ENCODE measurements around the gene BUB1B.
A peak's percentile ranks its signal among the peaks of the same experiment; 100 is the strongest.
"Not testable (repeated sequence)": the region's sequence is repeated elsewhere in the genome, so short reads cannot be mapped to it uniquely, and the experiment has no call there.

The BUB1B gene

GRCh38 chr15:40155270-40155910 lies 5.5 kb upstream of the BUB1B start:
- H3K27me3 ChIP-seq (ENCODE audit: control insufficient read depth in 2 of 2, insufficient read depth in 2 of 2, low read length in 2 of 2), result no peaks in the 10 kb centered on the region
- H3K4me3 ChIP-seq (ENCODE audit: low read length in 2 of 2), result no peak overlapping the region
- no peaks in the 10 kb centered on the region for H3K36me3 ChIP-seq (ENCODE audit: control insufficient read depth in 2 of 2, insufficient read depth in 2 of 2, low read length in 2 of 2)
- H3K9ac ChIP-seq (ENCODE audit: low read depth in 1 of 2, low read length in 2 of 2), result peak overlapping the region in 1 of 2 donors; percentile 3
- H3K4me1 ChIP-seq (ENCODE audit: control insufficient read depth in 2 of 2, insufficient read depth in 2 of 2, low read length in 2 of 2), result peaks cover 7 to 11% of the 10 kb centered on the region in 2 donors
- no peaks in the 10 kb centered on the region for H3K9me3 ChIP-seq (ENCODE audit: control insufficient read depth in 2 of 2, low read length in 2 of 2)
- H3K27ac ChIP-seq (ENCODE audit: low read depth in 2 of 2, low read length in 2 of 2), result peak overlapping the region; percentile 9 to 48

DNA sequence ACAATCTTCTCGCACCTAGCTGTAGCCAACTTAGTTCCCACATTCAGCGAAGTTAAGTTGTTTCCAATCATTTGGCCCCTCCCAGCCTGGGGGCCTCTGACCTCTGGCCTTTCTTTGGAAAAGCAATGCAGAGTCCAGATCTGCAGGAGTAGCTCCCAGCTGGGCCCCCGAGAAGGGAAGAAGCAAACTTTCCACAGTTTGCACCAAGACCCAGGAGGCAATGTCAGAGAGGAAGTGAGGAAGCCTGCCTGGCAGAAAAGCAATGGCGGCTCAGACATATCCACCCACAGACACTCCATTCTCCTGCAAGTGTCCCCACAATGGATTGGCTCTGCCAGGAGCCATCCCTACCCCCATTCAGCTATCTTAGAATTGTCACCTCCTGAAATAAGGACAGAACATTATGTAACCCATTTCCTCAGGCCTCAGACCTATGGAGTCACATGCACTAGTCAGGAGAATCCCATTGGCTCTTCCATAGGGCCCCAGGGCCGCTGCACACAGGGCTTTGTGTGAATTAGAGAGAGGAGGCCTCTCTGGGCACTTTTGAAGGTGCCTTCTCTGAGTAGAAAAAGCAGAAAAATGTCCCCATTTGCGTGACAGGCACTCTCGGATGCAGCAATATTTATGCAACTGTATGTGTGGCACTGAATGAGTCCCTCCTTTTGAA lies 3.0 kb upstream of the BUB1B start:
- no peaks in the 10 kb centered on the region for H3K36me3 ChIP-seq (ENCODE audit: control insufficient read depth in 2 of 2, insufficient read depth in 2 of 2, low read length in 2 of 2)
- H3K9ac ChIP-seq (ENCODE audit: low read depth in 1 of 2, low read length in 2 of 2), result no peak overlapping the region
- H3K9me3 ChIP-seq (ENCODE audit: control insufficient read depth in 2 of 2, low read length in 2 of 2), result no peaks in the 10 kb centered on the region
- H3K4me1 ChIP-seq (ENCODE audit: control insufficient read depth in 2 of 2, insufficient read depth in 2 of 2, low read length in 2 of 2), result peaks cover 14 to 19% of the 10 kb centered on the region in 2 donors
- no peaks in the 10 kb centered on the region for H3K27me3 ChIP-seq (ENCODE audit: control insufficient read depth in 2 of 2, insufficient read depth in 2 of 2, low read length in 2 of 2)
- H3K27ac ChIP-seq (ENCODE audit: low read depth in 2 of 2, low read length in 2 of 2), result no peak overlapping the region
- no peak overlapping the region for H3K4me3 ChIP-seq (ENCODE audit: low read length in 2 of 2)

DNA sequence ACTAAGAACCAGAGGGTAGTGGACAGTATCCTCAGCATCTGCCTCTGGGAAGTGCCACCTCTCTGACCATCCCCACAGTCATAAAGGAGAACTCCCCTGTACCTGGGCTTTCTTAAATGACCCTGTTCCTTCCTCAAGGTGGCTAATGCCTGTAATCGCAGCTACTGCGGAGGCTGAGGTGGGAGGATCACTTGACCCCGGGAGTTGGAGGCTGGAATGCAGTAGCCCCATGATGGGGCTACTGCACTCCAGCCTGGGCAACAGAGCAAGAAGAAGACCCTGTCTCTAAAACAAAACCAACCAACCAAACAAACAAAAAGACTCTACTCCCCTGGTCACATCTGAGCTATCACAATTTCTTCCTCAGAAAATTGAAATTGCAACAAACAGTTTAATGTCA lies 848 bp upstream of the BUB1B start:
- peaks cover 12 to 19% of the 10 kb centered on the region in 2 donors for H3K4me1 ChIP-seq (ENCODE audit: control insufficient read depth in 2 of 2, insufficient read depth in 2 of 2, low read length in 2 of 2)
- no peak overlapping the region for H3K9ac ChIP-seq (ENCODE audit: low read depth in 1 of 2, low read length in 2 of 2)
- H3K27ac ChIP-seq (ENCODE audit: low read depth in 2 of 2, low read length in 2 of 2), result no peak overlapping the region
- no peaks in the 10 kb centered on the region for H3K36me3 ChIP-seq (ENCODE audit: control insufficient read depth in 2 of 2, insufficient read depth in 2 of 2, low read length in 2 of 2)
- no peaks in the 10 kb centered on the region for H3K9me3 ChIP-seq (ENCODE audit: control insufficient read depth in 2 of 2, low read length in 2 of 2)
- no peak overlapping the region for H3K4me3 ChIP-seq (ENCODE audit: low read length in 2 of 2)
- no peaks in the 10 kb centered on the region for H3K27me3 ChIP-seq (ENCODE audit: control insufficient read depth in 2 of 2, insufficient read depth in 2 of 2, low read length in 2 of 2)

DNA sequence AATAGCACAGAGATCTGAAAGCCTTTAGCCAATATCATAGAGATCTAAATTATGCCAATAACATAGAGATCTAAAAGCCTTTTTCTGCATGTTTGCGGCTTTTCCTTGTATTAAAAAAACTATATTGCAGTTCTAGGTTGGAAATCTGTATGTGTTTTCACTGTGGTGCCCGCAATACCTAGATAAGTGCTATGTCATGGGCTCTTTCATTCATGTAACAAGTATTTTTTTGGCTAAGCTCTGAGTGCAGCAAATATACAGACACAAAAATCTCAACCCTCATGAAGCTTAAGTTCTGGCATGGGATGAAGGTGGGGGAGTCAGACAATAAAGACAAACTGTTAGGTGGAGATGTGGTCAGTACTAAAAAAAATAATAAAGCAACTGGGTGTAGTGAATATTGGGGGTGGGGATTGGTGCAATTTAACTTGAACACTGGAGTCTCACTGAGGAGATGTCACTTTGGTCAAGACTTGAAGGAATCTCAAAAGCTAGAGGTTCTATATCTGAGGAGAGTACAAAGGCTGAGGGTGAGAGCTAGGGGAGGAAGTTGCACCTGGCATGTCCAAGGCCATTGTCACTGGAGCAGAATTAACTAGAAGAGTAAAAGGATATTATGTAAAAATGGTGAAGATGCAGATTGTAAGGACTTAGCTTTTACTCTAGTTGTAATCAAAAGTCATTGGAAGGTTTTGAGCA lies 973 bp downstream of the BUB1B start:
- Histone ChIP-seq H3K9ac (ENCODE audit: low read depth in 1 of 2, low read length in 2 of 2) (no peak overlapping the region), H3K27me3 (ENCODE audit: control insufficient read depth in 2 of 2, insufficient read depth in 2 of 2, low read length in 2 of 2) (no peaks in the 10 kb centered on the region), H3K27ac (ENCODE audit: low read depth in 2 of 2, low read length in 2 of 2) (no peak overlapping the region), H3K4me1 (ENCODE audit: control insufficient read depth in 2 of 2, insufficient read depth in 2 of 2, low read length in 2 of 2) (peaks cover 4 to 11% of the 10 kb centered on the region in 2 donors), H3K9me3 (ENCODE audit: control insufficient read depth in 2 of 2, low read length in 2 of 2) (no peaks in the 10 kb centered on the region), H3K36me3 (ENCODE audit: control insufficient read depth in 2 of 2, insufficient read depth in 2 of 2, low read length in 2 of 2) (no peaks in the 10 kb centered on the region), H3K4me3 (ENCODE audit: low read length in 2 of 2) (peak overlapping the region; percentile 90 to 93)

GRCh38 chr15:40162552-40162951 lies 1.7 kb downstream of the BUB1B start:
- H3K36me3 ChIP-seq (ENCODE audit: control insufficient read depth in 2 of 2, insufficient read depth in 2 of 2, low read length in 2 of 2), result no peaks in the 10 kb centered on the region
- no peak overlapping the region for H3K27ac ChIP-seq (ENCODE audit: low read depth in 2 of 2, low read length in 2 of 2)
- H3K4me3 ChIP-seq (ENCODE audit: low read length in 2 of 2), result peak overlapping the region in 1 of 2 donors; percentile 90
- no peaks in the 10 kb centered on the region for H3K9me3 ChIP-seq (ENCODE audit: control insufficient read depth in 2 of 2, low read length in 2 of 2)
- H3K9ac ChIP-seq (ENCODE audit: low read depth in 1 of 2, low read length in 2 of 2), result no peak overlapping the region
- no peaks in the 10 kb centered on the region for H3K27me3 ChIP-seq (ENCODE audit: control insufficient read depth in 2 of 2, insufficient read depth in 2 of 2, low read length in 2 of 2)
- H3K4me1 ChIP-seq (ENCODE audit: control insufficient read depth in 2 of 2, insufficient read depth in 2 of 2, low read length in 2 of 2), result peaks cover 4 to 11% of the 10 kb centered on the region in 2 donors

DNA sequence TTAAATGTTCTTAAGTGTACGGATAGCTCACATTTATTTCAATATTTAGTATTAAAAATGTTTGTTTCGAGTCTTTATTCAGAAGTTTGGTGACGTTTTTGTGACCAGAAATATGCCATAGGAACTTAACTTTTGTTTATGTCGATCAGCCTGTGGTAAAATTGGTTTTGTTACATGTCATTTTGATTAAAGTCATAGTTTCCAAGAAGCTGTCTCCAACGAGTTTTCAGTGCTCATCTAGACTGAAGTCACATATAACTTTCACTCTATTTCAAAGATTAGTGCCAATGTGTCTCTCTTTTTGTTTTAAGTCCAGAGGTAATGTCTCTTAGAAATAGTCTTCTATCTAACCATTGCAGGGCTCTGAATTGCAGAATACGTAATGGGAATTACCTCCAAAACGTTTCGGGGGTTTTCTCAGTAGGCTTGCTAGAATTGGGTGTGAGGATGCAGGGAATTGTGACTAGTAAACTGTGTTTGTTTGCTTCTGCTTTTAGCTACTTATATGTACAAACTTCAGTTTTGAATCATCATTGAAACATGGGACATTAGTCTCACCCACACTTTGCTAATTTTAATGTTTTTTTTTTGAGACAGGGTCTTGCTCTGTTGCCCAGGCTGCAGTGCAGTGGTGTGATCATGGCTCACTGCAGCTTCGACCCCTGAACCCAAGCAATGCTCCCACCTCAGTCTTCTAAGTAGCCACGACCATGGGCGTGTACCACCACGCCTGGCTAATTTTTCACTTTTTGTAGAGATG lies 3.0 kb downstream of the BUB1B start:
- Histone ChIP-seq H3K4me3 (ENCODE audit: low read length in 2 of 2) (no peak overlapping the region), H3K9ac (ENCODE audit: low read depth in 1 of 2, low read length in 2 of 2) (no peak overlapping the region), H3K9me3 (ENCODE audit: control insufficient read depth in 2 of 2, low read length in 2 of 2) (no peaks in the 10 kb centered on the region), H3K36me3 (ENCODE audit: control insufficient read depth in 2 of 2, insufficient read depth in 2 of 2, low read length in 2 of 2) (no peaks in the 10 kb centered on the region), H3K27me3 (ENCODE audit: control insufficient read depth in 2 of 2, insufficient read depth in 2 of 2, low read length in 2 of 2) (no peaks in the 10 kb centered on the region), H3K27ac (ENCODE audit: low read depth in 2 of 2, low read length in 2 of 2) (no peak overlapping the region), H3K4me1 (ENCODE audit: control insufficient read depth in 2 of 2, insufficient read depth in 2 of 2, low read length in 2 of 2) (peaks cover 4 to 11% of the 10 kb centered on the region in 2 donors)

GRCh38 chr15:40167374-40167773 lies 6.5 kb downstream of the BUB1B start:
- not testable (repeated sequence) for H3K27me3 ChIP-seq (ENCODE audit: control insufficient read depth in 2 of 2, insufficient read depth in 2 of 2, low read length in 2 of 2); H3K4me1 ChIP-seq (ENCODE audit: control insufficient read depth in 2 of 2, insufficient read depth in 2 of 2, low read length in 2 of 2); H3K36me3 ChIP-seq (ENCODE audit: control insufficient read depth in 2 of 2, insufficient read depth in 2 of 2, low read length in 2 of 2); H3K9ac ChIP-seq (ENCODE audit: low read depth in 1 of 2, low read length in 2 of 2); H3K27ac ChIP-seq (ENCODE audit: low read depth in 2 of 2, low read length in 2 of 2); H3K4me3 ChIP-seq (ENCODE audit: low read length in 2 of 2); H3K9me3 ChIP-seq (ENCODE audit: control insufficient read depth in 2 of 2, low read length in 2 of 2)

DNA sequence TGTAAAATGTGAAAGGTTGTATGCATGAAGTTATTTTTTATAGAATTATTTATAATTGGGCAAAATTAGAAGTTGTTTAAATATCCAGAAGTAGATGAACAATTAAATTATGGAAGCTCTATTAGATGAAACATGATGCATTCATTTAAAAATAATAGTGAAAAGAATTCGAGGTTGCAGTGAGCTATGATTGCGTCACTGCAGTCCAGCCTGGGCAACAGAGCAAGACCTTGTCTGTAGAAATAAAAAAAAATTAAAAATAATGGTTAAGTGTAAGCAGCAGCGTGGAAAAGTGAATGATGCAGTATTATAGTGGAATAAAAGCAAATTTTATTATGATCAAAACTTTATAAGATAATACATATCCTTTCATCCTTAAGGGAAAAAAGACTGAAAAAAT lies 14.3 kb downstream of the BUB1B start:
- Histone ChIP-seq H3K4me1 (ENCODE audit: control insufficient read depth in 2 of 2, insufficient read depth in 2 of 2, low read length in 2 of 2) (no peaks in the 10 kb centered on the region), H3K36me3 (ENCODE audit: control insufficient read depth in 2 of 2, insufficient read depth in 2 of 2, low read length in 2 of 2) (no peaks in the 10 kb centered on the region), H3K9ac (ENCODE audit: low read depth in 1 of 2, low read length in 2 of 2) (no peak overlapping the region), H3K27me3 (ENCODE audit: control insufficient read depth in 2 of 2, insufficient read depth in 2 of 2, low read length in 2 of 2) (no peaks in the 10 kb centered on the region), H3K9me3 (ENCODE audit: control insufficient read depth in 2 of 2, low read length in 2 of 2) (no peaks in the 10 kb centered on the region), H3K4me3 (ENCODE audit: low read length in 2 of 2) (no peak overlapping the region), H3K27ac (ENCODE audit: low read depth in 2 of 2, low read length in 2 of 2) (no peak overlapping the region)

DNA sequence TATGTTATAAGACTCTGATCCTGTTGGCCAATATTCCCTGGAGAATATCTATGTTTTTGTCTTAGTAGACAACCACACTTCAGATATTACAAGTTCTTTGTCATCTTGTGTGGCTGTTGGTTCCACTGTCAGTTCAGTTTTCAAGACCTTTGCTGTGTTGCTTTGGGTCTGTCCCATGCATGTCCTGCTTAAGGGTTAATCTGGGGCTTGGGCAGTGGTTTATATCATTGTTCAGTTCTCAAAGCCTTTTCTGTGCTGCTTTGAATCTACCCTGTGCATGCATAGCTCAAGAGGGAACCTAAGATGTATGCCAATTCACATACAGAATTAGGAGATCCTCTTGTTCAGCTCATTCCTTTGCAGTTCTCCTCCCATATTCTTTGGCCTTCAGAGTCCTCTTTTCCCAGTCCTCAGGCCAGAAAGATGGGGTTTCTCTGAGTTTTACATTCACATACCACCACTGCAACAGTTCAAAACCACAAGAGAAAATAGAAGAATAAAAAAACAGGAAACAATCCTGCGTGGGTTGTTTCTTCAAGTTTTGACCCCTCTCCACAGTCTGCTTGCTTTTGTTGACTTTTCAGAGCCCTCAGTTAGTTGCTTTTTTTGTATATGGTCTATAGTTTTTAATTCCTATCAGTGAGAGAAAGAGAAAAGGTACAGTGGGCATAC lies 21.6 kb downstream of the BUB1B start:
- Histone ChIP-seq H3K27ac (ENCODE audit: low read depth in 2 of 2, low read length in 2 of 2) (peak overlapping the region in 1 of 2 donors; percentile 48), H3K36me3 (ENCODE audit: control insufficient read depth in 2 of 2, insufficient read depth in 2 of 2, low read length in 2 of 2) (no peaks in the 10 kb centered on the region), H3K4me3 (ENCODE audit: low read length in 2 of 2) (no peak overlapping the region), H3K9ac (ENCODE audit: low read depth in 1 of 2, low read length in 2 of 2) (no peak overlapping the region), H3K9me3 (ENCODE audit: control insufficient read depth in 2 of 2, low read length in 2 of 2) (no peaks in the 10 kb centered on the region), H3K4me1 (ENCODE audit: control insufficient read depth in 2 of 2, insufficient read depth in 2 of 2, low read length in 2 of 2) (peaks cover 0 to 3% of the 10 kb centered on the region in 2 donors), H3K27me3 (ENCODE audit: control insufficient read depth in 2 of 2, insufficient read depth in 2 of 2, low read length in 2 of 2) (no peaks in the 10 kb centered on the region)
